ENCODE results near the gene S100P. TPM values are rescaled to one million over a fixed set of nuclear protein-coding genes. Genes with fewer than 3 reads are reported as not detected.

Gene S100P
- total RNA-seq, 1 donor from 2014 or later, result not detected

- Histone ChIP-seq H4K20me1 (ENCODE audit: low read depth) (peaks cover 24% of the 10 kb centered on the region), H3K9me3 (ENCODE audit: low read depth) (no peaks in the 10 kb centered on the region), H3K9ac (no peak overlapping the region), H2AFZ (replicated peaks) (no peak overlapping the region), H3F3A (ENCODE audit: low read depth) (peaks cover 19% of the 10 kb centered on the region), H3K4me1 (peaks cover 11% of the 10 kb centered on the region), H3K27me3 (no peaks in the 10 kb centered on the region), H3K79me2 (ENCODE audit: low read depth) (peaks cover 25% of the 10 kb centered on the region), H3K27ac (no peak overlapping the region), H3K4me2 (no peak overlapping the region), H3K36me3 (no peaks in the 10 kb centered on the region), H3K4me3 (no peak overlapping the region)
- H3K4me3 Mint-ChIP-seq, result peak overlapping the region; percentile 48
- TF ChIP-seq, protein P1, sequence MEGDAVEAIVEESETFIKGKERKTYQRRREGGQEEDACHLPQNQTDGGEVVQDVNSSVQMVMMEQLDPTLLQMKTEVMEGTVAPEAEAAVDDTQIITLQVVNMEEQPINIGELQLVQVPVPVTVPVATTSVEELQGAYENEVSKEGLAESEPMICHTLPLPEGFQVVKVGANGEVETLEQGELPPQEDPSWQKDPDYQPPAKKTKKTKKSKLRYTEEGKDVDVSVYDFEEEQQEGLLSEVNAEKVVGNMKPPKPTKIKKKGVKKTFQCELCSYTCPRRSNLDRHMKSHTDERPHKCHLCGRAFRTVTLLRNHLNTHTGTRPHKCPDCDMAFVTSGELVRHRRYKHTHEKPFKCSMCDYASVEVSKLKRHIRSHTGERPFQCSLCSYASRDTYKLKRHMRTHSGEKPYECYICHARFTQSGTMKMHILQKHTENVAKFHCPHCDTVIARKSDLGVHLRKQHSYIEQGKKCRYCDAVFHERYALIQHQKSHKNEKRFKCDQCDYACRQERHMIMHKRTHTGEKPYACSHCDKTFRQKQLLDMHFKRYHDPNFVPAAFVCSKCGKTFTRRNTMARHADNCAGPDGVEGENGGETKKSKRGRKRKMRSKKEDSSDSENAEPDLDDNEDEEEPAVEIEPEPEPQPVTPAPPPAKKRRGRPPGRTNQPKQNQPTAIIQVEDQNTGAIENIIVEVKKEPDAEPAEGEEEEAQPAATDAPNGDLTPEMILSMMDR (IDR thresholded peaks at IDR 0.05), result no peak
- TF ChIP-seq EZH2phosphoT487 (IDR thresholded peaks at IDR 0.05) (no peak), EZH2 (IDR thresholded peaks at IDR 0.05) (no peak)
- peaks cover 7% of the 10 kb centered on the region for H3K27me3 Mint-ChIP-seq (ENCODE audit: insufficient read depth, low read depth)
- H3K4me1 Mint-ChIP-seq, result peaks cover 31% of the 10 kb centered on the region
- no peaks in the 10 kb centered on the region for H3K9me3 Mint-ChIP-seq
- H3K36me3 Mint-ChIP-seq, result peaks cover 4% of the 10 kb centered on the region
- H3K27ac Mint-ChIP-seq, result no peak overlapping the region
- no peak for DNase-seq (ENCODE audit: low spot score)
Measured at GRCh38 chr4:6721121-6721520, 27.4 kb downstream of the S100P start.

DNA sequence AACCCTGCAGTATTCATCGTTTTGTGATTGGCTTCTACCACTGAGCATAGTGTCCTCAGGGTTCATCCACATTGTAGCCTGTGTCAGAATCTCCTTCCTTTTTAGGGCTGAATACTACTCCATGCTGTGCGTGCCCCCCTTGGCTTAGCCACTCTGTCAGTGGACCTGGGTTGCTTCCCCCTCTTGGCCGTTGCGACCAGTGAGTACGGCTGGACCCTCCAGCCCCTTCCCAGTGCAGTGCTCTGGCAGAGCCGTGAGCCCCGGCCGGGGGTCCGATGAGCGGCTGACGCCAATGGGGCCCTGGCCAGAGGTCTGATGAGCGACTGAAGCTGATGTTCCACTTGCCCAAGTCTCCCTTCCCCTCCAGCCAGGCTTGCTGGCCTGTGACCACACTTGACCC lies 29.2 kb downstream of the S100P start:
- no peak for DNase-seq (ENCODE audit: low spot score)
- no peaks in the 10 kb centered on the region for H3K36me3 ChIP-seq
- Mint-ChIP-seq H3K4me1 (peaks cover 33% of the 10 kb centered on the region), H3K27me3 (ENCODE audit: insufficient read depth, low read depth) (peaks cover 8% of the 10 kb centered on the region), H3K27ac (no peak overlapping the region), H3K9me3 (no peaks in the 10 kb centered on the region), H3K36me3 (peaks cover 4% of the 10 kb centered on the region), H3K4me3 (no peak overlapping the region)
- H3K4me1 ChIP-seq, result peaks cover 12% of the 10 kb centered on the region
- no peak overlapping the region for H3K9ac ChIP-seq
- H3K4me3 ChIP-seq, result no peak overlapping the region
- H3F3A ChIP-seq (ENCODE audit: low read depth), result peaks cover 32% of the 10 kb centered on the region
- H3K9me3 ChIP-seq (ENCODE audit: low read depth), result no peaks in the 10 kb centered on the region
- H3K27me3 ChIP-seq, result no peaks in the 10 kb centered on the region
- H2AFZ ChIP-seq (replicated peaks), result no peak overlapping the region
- TF ChIP-seq, protein P1 (IDR thresholded peaks at IDR 0.05), result no peak
- no peak for TF ChIP-seq EZH2phosphoT487 (IDR thresholded peaks at IDR 0.05)
- no peak for TF ChIP-seq EZH2 (IDR thresholded peaks at IDR 0.05)
- H3K79me2 ChIP-seq (ENCODE audit: low read depth), result peaks cover 8% of the 10 kb centered on the region
- peaks cover 13% of the 10 kb centered on the region for H4K20me1 ChIP-seq (ENCODE audit: low read depth)
- H3K4me2 ChIP-seq, result no peak overlapping the region
- H3K27ac ChIP-seq, result no peak overlapping the region

DNA sequence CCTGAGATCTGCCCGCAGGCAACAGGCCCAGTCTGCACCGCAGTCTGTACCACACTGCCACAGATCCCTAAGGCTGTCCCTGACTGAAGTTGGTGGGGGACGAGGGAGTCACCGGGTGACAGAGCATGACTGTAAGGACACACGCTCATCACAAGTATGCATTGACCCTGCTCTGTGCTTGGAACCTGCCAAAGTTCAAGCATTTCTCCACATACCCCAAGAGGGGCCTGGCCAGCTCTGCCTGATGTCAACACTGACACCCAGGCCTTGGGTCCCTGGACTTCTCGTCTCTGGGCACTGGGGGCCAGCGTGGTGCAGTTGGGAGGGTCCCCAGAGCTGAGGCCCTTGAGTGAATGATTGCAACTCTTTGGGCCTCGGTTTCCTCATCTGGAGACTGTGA lies 30.2 kb downstream of the S100P start:
- Histone ChIP-seq H3K9ac (no peak overlapping the region), H3K4me1 (peaks cover 12% of the 10 kb centered on the region), H3K36me3 (no peaks in the 10 kb centered on the region), H3K27ac (no peak overlapping the region), H2AFZ (replicated peaks) (no peak overlapping the region), H3K4me2 (no peak overlapping the region), H3K9me3 (ENCODE audit: low read depth) (no peaks in the 10 kb centered on the region), H3K27me3 (no peaks in the 10 kb centered on the region), H3K4me3 (no peak overlapping the region), H3F3A (ENCODE audit: low read depth) (peaks cover 34% of the 10 kb centered on the region), H3K79me2 (ENCODE audit: low read depth) (no peaks in the 10 kb centered on the region), H4K20me1 (ENCODE audit: low read depth) (peaks cover 5% of the 10 kb centered on the region)
- no peaks in the 10 kb centered on the region for H3K9me3 Mint-ChIP-seq
- no peak for DNase-seq (ENCODE audit: low spot score)
- no peak overlapping the region for H3K4me3 Mint-ChIP-seq
- TF ChIP-seq EZH2phosphoT487 (IDR thresholded peaks at IDR 0.05) (no peak), EZH2 (IDR thresholded peaks at IDR 0.05) (no peak)
- TF ChIP-seq, protein P1 (IDR thresholded peaks at IDR 0.05), result no peak
- peaks cover 3% of the 10 kb centered on the region for H3K36me3 Mint-ChIP-seq
- H3K27me3 Mint-ChIP-seq (ENCODE audit: insufficient read depth, low read depth), result peaks cover 15% of the 10 kb centered on the region
- H3K27ac Mint-ChIP-seq, result no peak overlapping the region
- peaks cover 36% of the 10 kb centered on the region for H3K4me1 Mint-ChIP-seq

All from neural progenitor cell (in vitro differentiated cells).